ENCODE measurements around the gene ZSCAN5A. TPM values are rescaled to one million over a fixed set of nuclear protein-coding genes. Genes with fewer than 3 reads are reported as not detected.
A peak's percentile ranks its signal among the peaks of the same experiment; 100 is the strongest.

Gene ZSCAN5A
- total and polyA plus RNA-seq, 10 of the 15 experiments (the other 5 are each of a cell fraction or from before 2014, with no cell fraction given) = 5.5 to 12.0 (median 8.7) TPM

- TF ChIP-seq IKZF1 (conservative IDR thresholded peaks at IDR 0.05) = peak; percentile 88
- peak; percentile 85; the same call in 1 of the 2 replicates for TF ChIP-seq SIN3A (IDR thresholded peaks at IDR 0.05; ENCODE audit: low read depth, low read length)
- no peak for TF ChIP-seq EP300 (IDR thresholded peaks at IDR 0.05; ENCODE audit: borderline replicate concordance in 1 of 2, control insufficient read depth in 1 of 2, low read depth in 2 of 2, low read length in 2 of 2)
- TF ChIP-seq ZNF622 (IDR thresholded peaks at IDR 0.05) = no peak
- TF ChIP-seq HCFC1 (IDR thresholded peaks at IDR 0.05; ENCODE audit: low read length) = peak; percentile 88; the same call in 1 of the 2 replicates
- no peak for TF ChIP-seq BRCA1 (IDR thresholded peaks at IDR 0.05; ENCODE audit: low read depth, low read length)
- no peak for TF ChIP-seq KDM1A (IDR thresholded peaks at IDR 0.05; ENCODE audit: borderline replicate concordance)
- no peak for TF ChIP-seq ZNF274 (IDR thresholded peaks at IDR 0.05; ENCODE audit: insufficient read depth, insufficient read length)
- TF ChIP-seq ZZZ3 (IDR thresholded peaks at IDR 0.05; ENCODE audit: control insufficient read depth, insufficient read length, low read depth) = no peak
- TF ChIP-seq, protein P1, sequence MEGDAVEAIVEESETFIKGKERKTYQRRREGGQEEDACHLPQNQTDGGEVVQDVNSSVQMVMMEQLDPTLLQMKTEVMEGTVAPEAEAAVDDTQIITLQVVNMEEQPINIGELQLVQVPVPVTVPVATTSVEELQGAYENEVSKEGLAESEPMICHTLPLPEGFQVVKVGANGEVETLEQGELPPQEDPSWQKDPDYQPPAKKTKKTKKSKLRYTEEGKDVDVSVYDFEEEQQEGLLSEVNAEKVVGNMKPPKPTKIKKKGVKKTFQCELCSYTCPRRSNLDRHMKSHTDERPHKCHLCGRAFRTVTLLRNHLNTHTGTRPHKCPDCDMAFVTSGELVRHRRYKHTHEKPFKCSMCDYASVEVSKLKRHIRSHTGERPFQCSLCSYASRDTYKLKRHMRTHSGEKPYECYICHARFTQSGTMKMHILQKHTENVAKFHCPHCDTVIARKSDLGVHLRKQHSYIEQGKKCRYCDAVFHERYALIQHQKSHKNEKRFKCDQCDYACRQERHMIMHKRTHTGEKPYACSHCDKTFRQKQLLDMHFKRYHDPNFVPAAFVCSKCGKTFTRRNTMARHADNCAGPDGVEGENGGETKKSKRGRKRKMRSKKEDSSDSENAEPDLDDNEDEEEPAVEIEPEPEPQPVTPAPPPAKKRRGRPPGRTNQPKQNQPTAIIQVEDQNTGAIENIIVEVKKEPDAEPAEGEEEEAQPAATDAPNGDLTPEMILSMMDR (IDR thresholded peaks at IDR 0.05 in 2 of 3, conservative IDR thresholded peaks at IDR 0.05 in 1 of 3; ENCODE audit: control insufficient read depth in 2 of 3, extremely low read depth in 1 of 3, insufficient read depth in 1 of 3, low read depth in 3 of 3, low read length in 3 of 3) = no peak
- peak; percentile 25 for TF ChIP-seq MEF2B (IDR thresholded peaks at IDR 0.05; ENCODE audit: partially characterized antibody, poor library complexity, severe bottlenecking)
- TF ChIP-seq USF1 (IDR thresholded peaks at IDR 0.05; ENCODE audit: borderline replicate concordance, extremely low read length, insufficient read depth, low read depth, low read length) = peak; percentile 77
- TF ChIP-seq, protein P2, sequence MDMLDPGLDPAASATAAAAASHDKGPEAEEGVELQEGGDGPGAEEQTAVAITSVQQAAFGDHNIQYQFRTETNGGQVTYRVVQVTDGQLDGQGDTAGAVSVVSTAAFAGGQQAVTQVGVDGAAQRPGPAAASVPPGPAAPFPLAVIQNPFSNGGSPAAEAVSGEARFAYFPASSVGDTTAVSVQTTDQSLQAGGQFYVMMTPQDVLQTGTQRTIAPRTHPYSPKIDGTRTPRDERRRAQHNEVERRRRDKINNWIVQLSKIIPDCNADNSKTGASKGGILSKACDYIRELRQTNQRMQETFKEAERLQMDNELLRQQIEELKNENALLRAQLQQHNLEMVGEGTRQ (IDR thresholded peaks at IDR 0.05; ENCODE audit: borderline replicate concordance, low read depth, low read length) = peak; percentile 85
- no peak for TF ChIP-seq ESRRA (IDR thresholded peaks at IDR 0.05; ENCODE audit: low read length)
- no peak for TF ChIP-seq ZNF384 (IDR thresholded peaks at IDR 0.05; ENCODE audit: borderline replicate concordance, low read depth, low read length)
- no peak for TF ChIP-seq CEBPB (IDR thresholded peaks at IDR 0.05; ENCODE audit: borderline replicate concordance in 1 of 2, low read depth in 2 of 2, low read length in 2 of 2)
- peak; percentile 88 for TF ChIP-seq RAD51 (IDR thresholded peaks at IDR 0.05)
- no peak for TF ChIP-seq CHD4 (IDR thresholded peaks at IDR 0.05)
- TF ChIP-seq GATAD2B (conservative IDR thresholded peaks at IDR 0.05; ENCODE audit: low read depth) = no peak
- no peak for TF ChIP-seq BHLHE40 (IDR thresholded peaks at IDR 0.05; ENCODE audit: borderline replicate concordance in 1 of 2, low read depth in 2 of 2, low read length in 1 of 2)
- TF ChIP-seq CREM (IDR thresholded peaks at IDR 0.05; ENCODE audit: low read depth) = 0 out of 2 replicates have a peak, but pooled peaks have one; percentile 5
- TF ChIP-seq TBL1XR1 (IDR thresholded peaks at IDR 0.05; ENCODE audit: low read depth, low read length) = no peak; the same call in 1 of the 2 replicates
- peak; percentile 88 for TF ChIP-seq GABPA (IDR thresholded peaks at IDR 0.05; ENCODE audit: low read depth)
- peak; percentile 76 for TF ChIP-seq NRF1 (conservative IDR thresholded peaks at IDR 0.05; ENCODE audit: low read depth, low read length)
- TF ChIP-seq, protein P3, sequence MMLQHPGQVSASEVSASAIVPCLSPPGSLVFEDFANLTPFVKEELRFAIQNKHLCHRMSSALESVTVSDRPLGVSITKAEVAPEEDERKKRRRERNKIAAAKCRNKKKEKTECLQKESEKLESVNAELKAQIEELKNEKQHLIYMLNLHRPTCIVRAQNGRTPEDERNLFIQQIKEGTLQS (IDR thresholded peaks at IDR 0.05; ENCODE audit: borderline replicate concordance, extremely low read depth, low read depth, low read length) = peak; percentile 49; the same call in 1 of the 2 replicates
- TF ChIP-seq BMI1 (IDR thresholded peaks at IDR 0.05; ENCODE audit: borderline replicate concordance) = peak; percentile 95
- TF ChIP-seq NR2F1 (conservative IDR thresholded peaks at IDR 0.05) = peak; percentile 77
Observed at GRCh38 chr19:56315077-56315828, 614 bp upstream of the ZSCAN5A start (continued).

Measured in GM12878 (cell line).